ENCODE measurements around the gene APBB2. TPM values are rescaled to one million over a fixed set of nuclear protein-coding genes. Genes with fewer than 3 reads are reported as not detected.

Gene APBB2
- total and polyA plus RNA-seq, 2 of the 8 experiments (the other 6 are each of a cell fraction or from before 2014, with no cell fraction given), result 58.7 to 59.4 TPM

DNA sequence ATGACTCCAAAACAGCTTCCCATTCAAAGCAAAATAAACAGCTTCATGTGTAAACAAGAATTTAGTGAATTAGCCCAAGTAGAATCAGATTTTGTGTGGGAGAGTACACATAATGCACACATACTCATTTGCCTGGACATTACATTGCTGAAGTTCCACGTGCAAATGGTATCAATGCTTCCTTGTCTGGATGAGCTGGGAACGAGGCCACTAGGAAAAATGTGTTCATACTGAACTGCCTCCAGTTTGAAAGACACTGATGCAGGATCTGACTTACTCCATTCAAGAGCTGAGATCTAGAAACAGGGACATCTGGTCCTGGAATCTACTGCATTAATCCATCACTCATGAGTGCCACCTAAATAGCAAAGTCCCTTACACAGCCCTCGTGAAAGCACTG, 228.0 kb downstream of the APBB2 start:
- no peaks in the 10 kb centered on the region for H3K9me3 ChIP-seq (ENCODE audit: insufficient read depth in 2 of 2, low read depth in 1 of 2, low read length in 1 of 2)
- no peak overlapping the region for H2BK20ac ChIP-seq (ENCODE audit: low read length)
- no peak overlapping the region for H2BK15ac ChIP-seq (ENCODE audit: low read length)
- no peak overlapping the region for H2BK120ac ChIP-seq (replicated peaks; ENCODE audit: low read depth, low read length)
- no peak overlapping the region for H4K5ac ChIP-seq (ENCODE audit: insufficient read length, low read depth, low read length)
- no peaks in the 10 kb centered on the region; a peak in 1 of 7 replicates for H3K4me1 ChIP-seq (replicated peaks in 1 of 4; ENCODE audit: control insufficient read depth in 3 of 4, insufficient read depth in 4 of 4, low read length in 3 of 4)
- no peaks in the 10 kb centered on the region for H3K23me2 ChIP-seq (ENCODE audit: low read depth, low read length)
- H2BK12ac ChIP-seq (ENCODE audit: low read depth, low read length), result no peak overlapping the region
- no peak overlapping the region for H3K4me2 ChIP-seq (ENCODE audit: insufficient read depth in 1 of 2, low read depth in 2 of 2, low read length in 2 of 2)
- no peak overlapping the region for H3K14ac ChIP-seq (ENCODE audit: insufficient read length)
- TF ChIP-seq RBBP5 (IDR thresholded peaks at IDR 0.05; ENCODE audit: borderline replicate concordance, low read depth, low read length) (no peak), BACH1 (IDR thresholded peaks at IDR 0.05; ENCODE audit: low read length) (no peak), JUN (IDR thresholded peaks at IDR 0.05; ENCODE audit: low read depth, low read length) (no peak), GABPA (IDR thresholded peaks at IDR 0.05; ENCODE audit: borderline replicate concordance, insufficient read depth, low read length) (no peak), RNF2 (IDR thresholded peaks at IDR 0.05; ENCODE audit: borderline replicate concordance, low read depth, low read length, missing control alignments, poor library complexity, severe bottlenecking) (no peak), SP2 (IDR thresholded peaks at IDR 0.05; ENCODE audit: low read length) (no peak), SP1 (IDR thresholded peaks at IDR 0.05; ENCODE audit: low read depth, low read length) (no peak), CHD1 (IDR thresholded peaks at IDR 0.05; ENCODE audit: low read depth, low read length) (no peak), RXRA (IDR thresholded peaks at IDR 0.05; ENCODE audit: insufficient read depth, low read depth, low read length) (no peak), MAFK (IDR thresholded peaks at IDR 0.05; ENCODE audit: low read depth, low read length) (no peak), TEAD4 (IDR thresholded peaks at IDR 0.05; ENCODE audit: low read depth, low read length) (no peak), HDAC2 (IDR thresholded peaks at IDR 0.05; ENCODE audit: borderline replicate concordance in 1 of 2, low read depth in 2 of 2, low read length in 2 of 2) (no peak), KDM5A (IDR thresholded peaks at IDR 0.05; ENCODE audit: low read length) (no peak)
- TF ChIP-seq, protein P1, sequence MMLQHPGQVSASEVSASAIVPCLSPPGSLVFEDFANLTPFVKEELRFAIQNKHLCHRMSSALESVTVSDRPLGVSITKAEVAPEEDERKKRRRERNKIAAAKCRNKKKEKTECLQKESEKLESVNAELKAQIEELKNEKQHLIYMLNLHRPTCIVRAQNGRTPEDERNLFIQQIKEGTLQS (IDR thresholded peaks at IDR 0.05; ENCODE audit: insufficient read depth, low read depth, low read length), result no peak
- no peak overlapping the region for H2AFZ ChIP-seq (ENCODE audit: low read length)
- H3K79me1 ChIP-seq (ENCODE audit: low read depth, low read length), result no peaks in the 10 kb centered on the region
- H3K4me3 ChIP-seq (ENCODE audit: extremely low read depth in 1 of 4, insufficient read depth in 2 of 4, low read depth in 3 of 4, low read length in 4 of 4), result no peak overlapping the region
- no peak overlapping the region for H2AK5ac ChIP-seq (ENCODE audit: low read depth, low read length)
- CTCF ChIA-PET (ENCODE audit: partially characterized antibody), result interaction anchor here (1.0 to 13.4 kb wide), 5 partner anchors 11 to 226 kb away, joined by 4 to 167 read pairs (median 6); partner anchors contain the start of gene APBB2
- no peak overlapping the region for H3K27ac ChIP-seq (ENCODE audit: low read depth, low read length)
- no peak overlapping the region for H3K56ac ChIP-seq (replicated peaks; ENCODE audit: insufficient read length, low read depth, low read length)
- no peak overlapping the region for H4K8ac ChIP-seq (ENCODE audit: extremely low read depth, insufficient read depth, low read length)
- DNase-seq (ENCODE audit: low read depth in 1 of 2, low spot score in 2 of 2) (no peak), FAIRE-seq (no peak)
- no peaks in the 10 kb centered on the region for H3K27me3 ChIP-seq (replicated peaks in 1 of 4; ENCODE audit: control insufficient read depth in 3 of 4, extremely low read depth in 1 of 4, insufficient read depth in 3 of 4, low read length in 3 of 4)
- no peak overlapping the region for H3K9ac ChIP-seq (replicated peaks in 1 of 4; ENCODE audit: extremely low read depth in 1 of 4, low read depth in 3 of 4, low read length in 3 of 4)
- H4K20me1 ChIP-seq (replicated peaks in 1 of 2; ENCODE audit: control insufficient read depth in 1 of 2, insufficient read depth in 2 of 2, low read length in 2 of 2), result no peaks in the 10 kb centered on the region
- WGBS, 2 experiments (ENCODE audit: extremely low coverage in 1 of 2, insufficient coverage in 1 of 2, insufficient read length in 1 of 2, insufficient replicate concordance in 2 of 2, low coverage in 1 of 2, low lambda C conversion rate in 2 of 2, missing lambda C conversion rate in 1 of 2), result 75% methylated on average over 3 of the region's 3 CpGs; no CpG with 5 or more reads in 1 of the 2 experiments
- H3K79me2 ChIP-seq (ENCODE audit: control insufficient read depth in 1 of 2, insufficient read depth in 2 of 2, low read length in 2 of 2), result no peaks in the 10 kb centered on the region
- H3K18ac ChIP-seq (ENCODE audit: extremely low read depth, low read length), result no peak overlapping the region
- no peak overlapping the region for H3K4ac ChIP-seq (replicated peaks; ENCODE audit: insufficient read length, low read depth, low read length)
- H3K23ac ChIP-seq (ENCODE audit: insufficient read length), result no peak overlapping the region
- H4K91ac ChIP-seq (replicated peaks; ENCODE audit: insufficient read length, low read length), result no peak overlapping the region
- no peak overlapping the region for H2BK5ac ChIP-seq (ENCODE audit: low read depth, low read length)
- POLR2A ChIA-PET (ENCODE audit: partially characterized antibody), result interaction anchor here (1.6 kb wide), 1 partner anchor 272 kb away, joined by 4 read pairs; no protein-coding TSS in a partner anchor
- H3K36me3 ChIP-seq (ENCODE audit: control insufficient read depth in 2 of 4, insufficient read depth in 4 of 4, low read length in 3 of 4), result no peaks in the 10 kb centered on the region

Data from H1 (cell line).